HepG2 (cell line): ENCODE data around the gene STOML1. TPM values are rescaled to one million over a fixed set of nuclear protein-coding genes. Genes with fewer than 3 reads are reported as not detected.

Experiments
- DBP ChIP-seq: sonication (generic); formaldehyde crosslinking; IDR thresholded peaks from 2 replicates; pipeline ENCODE4 v1.4.0; 2020; ENCODE audit warnings: missing genetic modification reagents; ENCODE audit errors: not compliant biosample characterization
- GABPA ChIP-seq, 2 experiments: IDR thresholded peaks; 2 replicates each; pipeline ENCODE4 v1.6.1; 2011 to 2016; ENCODE audit warnings: low read depth in 2 of 2, low read length in 1 of 2, missing biosample characterization in 1 of 2, missing genetic modification characterization in 1 of 2
- IRF1 ChIP-seq: sonication (generic); formaldehyde crosslinking; IDR thresholded peaks from 2 replicates; pipeline ENCODE4 v1.4.0; 2020; ENCODE audit warnings: low read depth, mild to moderate bottlenecking, missing genetic modification reagents
- KAT7 ChIP-seq: IDR thresholded peaks from 2 replicates; pipeline ENCODE4 v1.6.1; 2018; ENCODE audit warnings: borderline replicate concordance, missing compliant biosample characterization
- KDM1A ChIP-seq: IDR thresholded peaks from 2 replicates; pipeline ENCODE4 v1.6.1; 2016; ENCODE audit warnings: missing compliant biosample characterization
- MATR3 ChIP-seq: sonication (generic); formaldehyde crosslinking; IDR thresholded peaks from 2 replicates; pipeline ENCODE4 v1.4.0; 2020; ENCODE audit warnings: missing genetic modification reagents
- NFATC3 ChIP-seq: sonication (generic); formaldehyde crosslinking; IDR thresholded peaks from 2 replicates; pipeline ENCODE4 v1.5.1; 2020; ENCODE audit warnings: mild to moderate bottlenecking, missing genetic modification reagents
- NFIB ChIP-seq: sonication (generic); formaldehyde crosslinking; IDR thresholded peaks from 2 replicates; pipeline ENCODE4 v1.9.0; 2021; ENCODE audit warnings: missing genetic modification reagents, mild to moderate bottlenecking, borderline replicate concordance
- NONO ChIP-seq, 2 experiments: fragments of 450-650 bp in 1 of 2; sonication (generic) in 1 of 2; formaldehyde crosslinking in 1 of 2; IDR thresholded peaks in 1 of 2; conservative IDR thresholded peaks in 1 of 2; 2 replicates each; pipeline versions ENCODE4 v1.6.1 to v1.8.0; 2017 to 2022; ENCODE audit warnings: mild to moderate bottlenecking in 1 of 2, missing genetic modification reagents in 1 of 2, moderate library complexity in 1 of 2
- SP4 ChIP-seq: sonication (generic); formaldehyde crosslinking; IDR thresholded peaks from 2 replicates; pipeline ENCODE4 v1.8.1; 2023; ENCODE audit warnings: mild to moderate bottlenecking, missing genetic modification reagents
- SRY ChIP-seq: sonication (generic); formaldehyde crosslinking; IDR thresholded peaks from 2 replicates; pipeline ENCODE4 v1.8.0; 2022; ENCODE audit warnings: mild to moderate bottlenecking, missing genetic modification reagents
- TFE3 ChIP-seq: IDR thresholded peaks from 2 replicates; pipeline ENCODE4 v1.6.1; 2016
- THRA ChIP-seq: sonication (generic); formaldehyde crosslinking; IDR thresholded peaks from 2 replicates; pipeline ENCODE4 v1.4.0; 2020; ENCODE audit warnings: missing genetic modification reagents, borderline replicate concordance
- TRIM24 ChIP-seq: sonication (generic); formaldehyde crosslinking; IDR thresholded peaks from 2 replicates; pipeline ENCODE4 v1.8.0; 2022; ENCODE audit warnings: mild to moderate bottlenecking, missing genetic modification reagents
- ZBTB1 ChIP-seq: sonication (generic); formaldehyde crosslinking; IDR thresholded peaks from 2 replicates; pipeline ENCODE4 v1.4.0; 2020; ENCODE audit warnings: missing genetic modification reagents, borderline replicate concordance
- ZBTB26 ChIP-seq: IDR thresholded peaks from 2 replicates; pipeline ENCODE4 v1.6.1; 2016; ENCODE audit warnings: missing compliant biosample characterization, missing genetic modification reagents, borderline replicate concordance
- ZFP1 ChIP-seq: IDR thresholded peaks from 2 replicates; pipeline ENCODE4 v1.6.1; 2016
- ZNF225 ChIP-seq: sonication (generic); formaldehyde crosslinking; IDR thresholded peaks from 2 replicates; pipeline ENCODE4 v1.4.0; 2020; ENCODE audit warnings: mild to moderate bottlenecking, missing genetic modification reagents
- ZNF329 ChIP-seq: sonication (generic); formaldehyde crosslinking; IDR thresholded peaks from 2 replicates; pipeline ENCODE4 v1.9.0; 2021; ENCODE audit warnings: low read depth, mild to moderate bottlenecking, missing genetic modification reagents
- ZNF510 ChIP-seq: sonication (generic); formaldehyde crosslinking; IDR thresholded peaks from 2 replicates; pipeline ENCODE4 v1.4.0; 2020; ENCODE audit warnings: low read depth, mild to moderate bottlenecking, missing genetic modification reagents
- ZNF607 ChIP-seq: sonication (generic); formaldehyde crosslinking; IDR thresholded peaks from 2 replicates; pipeline ENCODE4 v1.5.1; 2020; ENCODE audit warnings: missing genetic modification reagents, mild to moderate bottlenecking, borderline replicate concordance
- ZNF777 ChIP-seq: sonication (generic); formaldehyde crosslinking; IDR thresholded peaks from 2 replicates; pipeline ENCODE4 v1.4.0; 2020; ENCODE audit warnings: missing genetic modification reagents
- ZNF850 ChIP-seq: sonication (generic); formaldehyde crosslinking; conservative IDR thresholded peaks from 2 replicates; pipeline ENCODE4 v1.9.0; 2021; ENCODE audit warnings: mild to moderate bottlenecking, missing genetic modification reagents
- ZSCAN21 ChIP-seq: sonication (generic); formaldehyde crosslinking; IDR thresholded peaks from 2 replicates; pipeline ENCODE4 v1.8.0; 2022; ENCODE audit warnings: mild to moderate bottlenecking, missing genetic modification reagents, moderate library complexity, borderline replicate concordance
- polyA plus RNA-seq, 8 experiments: library from polyadenylated mRNA; depleted of rRNA in 3 of 8; stranded (reverse) in 7 of 8; unstranded in 1 of 8; fragments of >200 nt; fragmentation: Illumina TruSeq in 4 of 8; extraction: Trizol in 4 of 8; gene quantifications; 2 replicates each; pipeline versions ENCODE4 v1.2.1 to v1.2.3, GENCODE V29; 2011 to 2016; ENCODE audit warnings: low read depth in 4 of 8, missing spikeins in 1 of 8, mixed read lengths in 1 of 8; ENCODE audit not compliant: insufficient read depth in 1 of 8
- total RNA-seq, 5 experiments: library from RNA; depleted of rRNA; stranded (reverse); fragments of >200 nt; fragmentation: Illumina TruSeq; extraction: Trizol; gene quantifications; 2 replicates each; pipeline ENCODE4 v1.2.3, GENCODE V29; 2016; ENCODE audit warnings: low read depth in 1 of 5

STOML1 gene
- total and polyA plus RNA-seq, 2 of the 13 experiments (the other 11 are each of a cell fraction or from before 2014, with no cell fraction given), result 3.5 to 3.7 TPM

- TF ChIP-seq TRIM24 (no peak), MATR3 (no peak), ZBTB26 (CRISPR knock-in tag) (no peak), SRY (CRISPR knock-in tag) (no peak), ZNF850 (CRISPR knock-in tag) (no peak), ZNF225 (CRISPR knock-in tag) (no peak), NFATC3 (CRISPR knock-in tag) (no peak), TFE3 (no peak), ZNF329 (CRISPR knock-in tag) (no peak), DBP (no peak), ZNF510 (no peak), ZNF607 (CRISPR knock-in tag) (no peak), ZSCAN21 (CRISPR knock-in tag) (no peak), NFIB (CRISPR knock-in tag) (no peak), ZBTB1 (CRISPR knock-in tag) (no peak), KAT7 (CRISPR knock-in tag) (no peak), GABPA (IDR thresholded peaks at IDR 0.05; ENCODE audit: low read depth, low read length) (peak; percentile 57), GABPA (CRISPR knock-in tag; IDR thresholded peaks at IDR 0.05; ENCODE audit: low read depth) (peak; percentile 88), ZNF777 (CRISPR knock-in tag) (no peak), SP4 (peak; percentile 68; the same call in 1 of the 2 replicates), ZFP1 (CRISPR knock-in tag) (no peak), KDM1A (no peak), THRA (peak; percentile 18; the same call in 1 of the 2 replicates), IRF1 (no peak), NONO (IDR thresholded peaks at IDR 0.05) (no peak), NONO (CRISPR knock-in tag; conservative IDR thresholded peaks at IDR 0.05) (no peak)
These were observed 2.4 kb upstream of the STOML1 start, which contains the start of gene PML (continued) for GRCh38 chr15:73994413-73994883.
